ENCODE measurements around the gene EDNRA.

DNA sequence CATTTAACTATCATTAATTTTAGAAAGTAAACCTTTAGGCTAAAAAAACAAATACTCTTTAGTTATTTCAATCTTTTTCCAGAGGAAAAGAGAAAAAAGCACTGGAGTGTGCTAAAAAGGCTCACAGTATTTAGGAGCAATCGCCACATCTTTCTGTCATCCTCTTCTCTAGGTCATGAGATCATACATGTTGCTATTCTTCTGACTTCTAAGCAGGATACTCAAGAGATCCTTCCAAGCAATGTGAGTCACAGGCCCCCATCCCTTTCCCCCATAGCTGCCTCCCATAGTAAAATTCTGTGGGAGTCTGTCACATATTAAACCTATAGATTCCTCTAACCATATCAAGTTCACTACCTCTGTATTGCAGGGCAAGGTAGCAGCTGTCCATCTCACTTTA, 7.7 kb downstream of the EDNRA start:
- TF ChIP-seq, protein P1, sequence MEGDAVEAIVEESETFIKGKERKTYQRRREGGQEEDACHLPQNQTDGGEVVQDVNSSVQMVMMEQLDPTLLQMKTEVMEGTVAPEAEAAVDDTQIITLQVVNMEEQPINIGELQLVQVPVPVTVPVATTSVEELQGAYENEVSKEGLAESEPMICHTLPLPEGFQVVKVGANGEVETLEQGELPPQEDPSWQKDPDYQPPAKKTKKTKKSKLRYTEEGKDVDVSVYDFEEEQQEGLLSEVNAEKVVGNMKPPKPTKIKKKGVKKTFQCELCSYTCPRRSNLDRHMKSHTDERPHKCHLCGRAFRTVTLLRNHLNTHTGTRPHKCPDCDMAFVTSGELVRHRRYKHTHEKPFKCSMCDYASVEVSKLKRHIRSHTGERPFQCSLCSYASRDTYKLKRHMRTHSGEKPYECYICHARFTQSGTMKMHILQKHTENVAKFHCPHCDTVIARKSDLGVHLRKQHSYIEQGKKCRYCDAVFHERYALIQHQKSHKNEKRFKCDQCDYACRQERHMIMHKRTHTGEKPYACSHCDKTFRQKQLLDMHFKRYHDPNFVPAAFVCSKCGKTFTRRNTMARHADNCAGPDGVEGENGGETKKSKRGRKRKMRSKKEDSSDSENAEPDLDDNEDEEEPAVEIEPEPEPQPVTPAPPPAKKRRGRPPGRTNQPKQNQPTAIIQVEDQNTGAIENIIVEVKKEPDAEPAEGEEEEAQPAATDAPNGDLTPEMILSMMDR (IDR thresholded peaks at IDR 0.05): no peak
- TF ChIP-seq POLR2A (IDR thresholded peaks at IDR 0.05): no peak
